H9 (cell line): ENCODE results near the gene LRRK1. TPM values are rescaled to one million over a fixed set of nuclear protein-coding genes. Genes with fewer than 3 reads are reported as not detected.

Experiments
- DNase-seq: peaks from one replicate; pipeline ENCODE4 v3.0.0-alpha.2; 2017
- H2AFZ ChIP-seq: one replicate; pipeline ENCODE4 v1.6.1; 2013; ENCODE audit warnings: mild to moderate bottlenecking, low read length, control low read depth, moderate library complexity
- H2AK5ac ChIP-seq: 2 replicates; pipeline ENCODE4 v1.6.1; 2013; ENCODE audit warnings: low read length, control low read depth, mixed read lengths; ENCODE audit not compliant: insufficient read length
- H2BK120ac ChIP-seq: one replicate; pipeline ENCODE4 v1.6.1; 2013; ENCODE audit warnings: low read depth, mild to moderate bottlenecking, low read length, control low read depth, inconsistent platforms; ENCODE audit not compliant: poor library complexity, severe bottlenecking
- H2BK12ac ChIP-seq: 2 replicates; pipeline ENCODE4 v1.6.1; 2013; ENCODE audit warnings: low read length, control low read depth, mixed read lengths, low read depth; ENCODE audit not compliant: insufficient read length
- H2BK15ac ChIP-seq: 2 replicates; pipeline ENCODE4 v1.6.1; 2013; ENCODE audit warnings: low read depth, low read length, control low read depth
- H2BK20ac ChIP-seq: one replicate; pipeline ENCODE4 v1.6.1; 2013; ENCODE audit warnings: low read depth, mild to moderate bottlenecking, low read length, control low read depth, inconsistent platforms; ENCODE audit not compliant: poor library complexity, severe bottlenecking
- H2BK5ac ChIP-seq: 2 replicates; pipeline ENCODE4 v1.6.1; 2013; ENCODE audit warnings: low read length, control low read depth, mixed read lengths; ENCODE audit not compliant: insufficient read length
- H3K14ac ChIP-seq: 2 replicates; pipeline ENCODE4 v1.6.1; 2013; ENCODE audit warnings: low read length, control low read depth; ENCODE audit not compliant: insufficient read depth
- H3K18ac ChIP-seq: 2 replicates; pipeline ENCODE4 v1.6.1; 2013; ENCODE audit warnings: low read depth, mild to moderate bottlenecking, mixed read lengths, low read length, control low read depth; ENCODE audit not compliant: insufficient read length
- H3K23ac ChIP-seq: 2 replicates; pipeline ENCODE4 v1.6.1; 2013; ENCODE audit warnings: low read length, control low read depth, mixed read lengths, low read depth; ENCODE audit not compliant: insufficient read length
- H3K23me2 ChIP-seq: 2 replicates; pipeline ENCODE4 v1.6.1; 2013; ENCODE audit warnings: low read depth, mild to moderate bottlenecking, mixed read lengths, low read length, control low read depth; ENCODE audit not compliant: insufficient read length, poor library complexity, severe bottlenecking
- H3K27ac ChIP-seq: 2 replicates; pipeline ENCODE4 v1.5.1; 2013; ENCODE audit warnings: low read length, control low read depth, mixed read lengths, low read depth; ENCODE audit not compliant: insufficient read length
- H3K27me3 ChIP-seq: 2 replicates; pipeline ENCODE4 v1.6.1; 2013; ENCODE audit warnings: low read length, control low read depth, inconsistent platforms; ENCODE audit not compliant: insufficient read depth
- H3K4ac ChIP-seq: 2 replicates; pipeline ENCODE4 v1.6.1; 2013; ENCODE audit warnings: low read depth, mild to moderate bottlenecking, control low read depth, inconsistent platforms, low read length, moderate library complexity
- H3K4me1 ChIP-seq: 2 replicates; pipeline ENCODE4 v1.6.1; 2013; ENCODE audit warnings: low read length, control low read depth, inconsistent platforms; ENCODE audit not compliant: insufficient read depth
- H3K4me2 ChIP-seq: 2 replicates; pipeline ENCODE4 v1.6.1; 2013; ENCODE audit warnings: low read length, control low read depth, mixed read lengths; ENCODE audit not compliant: insufficient read length, insufficient read depth
- H3K56ac ChIP-seq: 2 replicates; pipeline ENCODE4 v1.6.1; 2013; ENCODE audit warnings: low read depth, mild to moderate bottlenecking, mixed read lengths, low read length, control low read depth; ENCODE audit not compliant: insufficient read length
- H3K79me1 ChIP-seq: 2 replicates; pipeline ENCODE4 v1.6.1; 2013; ENCODE audit warnings: low read depth, mild to moderate bottlenecking, moderate library complexity, low read length, control low read depth, inconsistent platforms; ENCODE audit not compliant: insufficient read depth, poor library complexity, severe bottlenecking
- H3K79me2 ChIP-seq: 2 replicates; pipeline ENCODE4 v1.6.1; 2013; ENCODE audit warnings: low read length, control low read depth, inconsistent platforms; ENCODE audit not compliant: insufficient read depth
- H3K9ac ChIP-seq: 2 replicates; pipeline ENCODE4 v1.6.1; 2013; ENCODE audit warnings: low read length, control low read depth, mixed read lengths; ENCODE audit not compliant: insufficient read length; ENCODE audit errors: extremely low read depth
- H3K9me3 ChIP-seq: one replicate; pipeline ENCODE4 v1.6.1; 2013; ENCODE audit warnings: low read depth, low read length, inconsistent platforms; ENCODE audit not compliant: control insufficient read depth
- H3T11ph ChIP-seq: one replicate; pipeline ENCODE4 v1.6.1; 2013; ENCODE audit warnings: mild to moderate bottlenecking, low read length, control low read depth, inconsistent platforms
- H4K20me1 ChIP-seq: one replicate; pipeline ENCODE4 v1.6.1; 2013; ENCODE audit not compliant: control insufficient read depth, insufficient read length, insufficient read depth
- H4K5ac ChIP-seq: 2 replicates; pipeline ENCODE4 v1.6.1; 2013; ENCODE audit warnings: low read depth, mild to moderate bottlenecking, mixed read lengths, low read length, control low read depth; ENCODE audit not compliant: insufficient read length
- H4K8ac ChIP-seq: replicated peaks from 2 replicates; pipeline ENCODE4 v1.6.1; 2013; ENCODE audit warnings: low read length, control low read depth, mixed read lengths, low read depth; ENCODE audit not compliant: insufficient read length
- H4K91ac ChIP-seq: 2 replicates; pipeline ENCODE4 v1.6.1; 2013; ENCODE audit warnings: low read depth, mild to moderate bottlenecking, moderate library complexity, mixed read lengths, low read length, control low read depth; ENCODE audit not compliant: insufficient read length
- H3K27ac Mint-ChIP-seq, 3 experiments: 2 replicates in 2 of 3; 3 replicates in 1 of 3; pipeline ENCODE4 v1.8.0; 2020 to 2021; ENCODE audit warnings: mixed read lengths in 3 of 3, mild to moderate bottlenecking in 1 of 3, moderate library complexity in 1 of 3
- H3K27me3 Mint-ChIP-seq: 2 replicates; pipeline ENCODE4 v1.8.0; 2021; ENCODE audit warnings: low read depth, mild to moderate bottlenecking, moderate library complexity, mixed read lengths
- H3K36me3 Mint-ChIP-seq, 3 experiments: 2 replicates in 2 of 3; 3 replicates in 1 of 3; pipeline ENCODE4 v1.8.0; 2020 to 2021; ENCODE audit warnings: low read depth in 3 of 3, mixed read lengths in 3 of 3; ENCODE audit not compliant: insufficient read depth in 1 of 3
- H3K4me1 Mint-ChIP-seq, 2 experiments: 2 replicates each; pipeline ENCODE4 v1.8.0; 2020; ENCODE audit warnings: mixed read lengths in 2 of 2
- H3K4me3 Mint-ChIP-seq, 2 experiments: 2 replicates in 1 of 2; 3 replicates in 1 of 2; pipeline ENCODE4 v1.8.0; 2020 to 2021; ENCODE audit warnings: mild to moderate bottlenecking in 2 of 2, mixed read lengths in 2 of 2, moderate library complexity in 1 of 2
- H3K9me3 Mint-ChIP-seq, 2 experiments: 2 replicates in 1 of 2; 3 replicates in 1 of 2; pipeline ENCODE4 v1.8.0; 2020; ENCODE audit warnings: mild to moderate bottlenecking in 2 of 2, mixed read lengths in 2 of 2, moderate library complexity in 1 of 2
- CTCF ChIP-seq: fragments of 200-600 bp; sonication (generic); conservative IDR thresholded peaks from 3 replicates; pipeline ENCODE4 v1.8.0; 2021; ENCODE audit warnings: antibody characterized with exemption, mild to moderate bottlenecking
- WGBS: extraction: QIAGEN DNeasy Blood & Tissue Kit; methylation state at CpG from one replicate; pipeline ENCODE4 v1.1.7; 2013; ENCODE audit warnings: missing lambda C conversion rate, low lambda C conversion rate, mixed read lengths; ENCODE audit not compliant: insufficient read length; ENCODE audit errors: extremely low coverage; 5-methylcytosine and 5-hydroxymethylcytosine counted together
- total RNA-seq: library from RNA; stranded (reverse); gene quantifications from 2 replicates; pipeline ENCODE4 v1.2.1, GENCODE V29; 2021

Gene LRRK1
- total RNA-seq, 1 experiment from 2014 or later, result 4.0 TPM

GRCh38 chr15:100902436-100903167 lies 16.6 kb upstream of the LRRK1 start:
- H3K27ac Mint-ChIP-seq, result no peak overlapping the region; a peak in 2 of 7 replicates
- no peak overlapping the region for H2BK120ac ChIP-seq
- no CpG with 5 or more reads among the region's 22 CpGs for WGBS
- H3K4ac ChIP-seq, result no peak overlapping the region
- no peaks in the 10 kb centered on the region for H3K27me3 ChIP-seq
- no peak overlapping the region for H3K4me2 ChIP-seq
- no peak overlapping the region for H3K14ac ChIP-seq
- H3K27ac ChIP-seq, result no peak overlapping the region
- no peaks in the 10 kb centered on the region for H3K79me2 ChIP-seq
- peaks cover 0 to 41% (median 4%) of the 10 kb centered on the region in 3 experiments; a peak in 3 of 7 replicates for H3K36me3 Mint-ChIP-seq
- no peak overlapping the region for H2BK5ac ChIP-seq
- H3K4me3 Mint-ChIP-seq, result no peak overlapping the region
- no peaks in the 10 kb centered on the region; the same call in 1 of the 2 replicates for H3K27me3 Mint-ChIP-seq
- peaks cover 7 to 17% of the 10 kb centered on the region in 2 experiments for H3K4me1 Mint-ChIP-seq
- H3K79me1 ChIP-seq, result no peaks in the 10 kb centered on the region
- no peak overlapping the region for H3K18ac ChIP-seq
- H3K23me2 ChIP-seq, result no peaks in the 10 kb centered on the region
- H3K9me3 ChIP-seq, result no peaks in the 10 kb centered on the region
- no peak overlapping the region for H2AFZ ChIP-seq
- no peaks in the 10 kb centered on the region for H3K9me3 Mint-ChIP-seq
- no peak overlapping the region for H4K8ac ChIP-seq
- H2BK15ac ChIP-seq, result no peak overlapping the region
- H2BK20ac ChIP-seq, result no peak overlapping the region
- peak; percentile 10 for DNase-seq
- no peak overlapping the region for H4K91ac ChIP-seq
- no peak for TF ChIP-seq CTCF
- H4K5ac ChIP-seq, result no peak overlapping the region
- no peaks in the 10 kb centered on the region for H3K4me1 ChIP-seq
- no peak overlapping the region for H3K23ac ChIP-seq
- no peak overlapping the region for H2AK5ac ChIP-seq
- no peak overlapping the region for H3T11ph ChIP-seq
- no peaks in the 10 kb centered on the region for H4K20me1 ChIP-seq
- H3K56ac ChIP-seq, result no peak overlapping the region
- H3K9ac ChIP-seq, result no peak overlapping the region
- H2BK12ac ChIP-seq, result no peak overlapping the region
